Caco-2 (cell line): ENCODE data around the gene ESRRB. TPM values are rescaled to one million over a fixed set of nuclear protein-coding genes. Genes with fewer than 3 reads are reported as not detected.

ENCODE experiments used
- BruUV-seq: library from RNA; stranded (reverse); fragments of 400-500 nt; replicated peaks from 2 replicates; lab custom pipeline; 2021; lab: Mats Ljungman, UMichigan
- CTCF ChIA-PET: fragments of 300-600 bp; sonication (Branson Sonifier 250); formaldehyde crosslinking; loops from one replicate; lab custom pipeline; 2022; ENCODE audit warnings: antibody characterized with exemption; lab: Charles Lee
- POLR2A ChIA-PET: fragments of 300-600 bp; sonication (Branson Sonifier 250); formaldehyde crosslinking; loops from one replicate; lab custom pipeline; 2022; ENCODE audit warnings: antibody characterized with exemption; lab: Charles Lee
- DNase-seq, 2 experiments: peaks; one replicate each; pipeline versions ENCODE4 v3.0.0 to v3.0.0-alpha.2; 2020 to 2022
- H3K27me3 ChIP-seq: replicated peaks from 2 replicates; pipeline ENCODE4 v1.6.0; 2011; ENCODE audit warnings: low read length; ENCODE audit not compliant: control insufficient read depth, insufficient read depth
- H3K36me3 ChIP-seq: 2 replicates; pipeline ENCODE4 v1.5.1; 2011; ENCODE audit warnings: low read length; ENCODE audit not compliant: control insufficient read depth, insufficient read depth
- H3K4me1 ChIP-seq: fragments of 250-450 bp; sonication (Bioruptor Pico); 2 replicates; pipeline ENCODE4 v1.5.1; 2020; ENCODE audit warnings: mild to moderate bottlenecking
- H3K4me3 ChIP-seq: 2 replicates; pipeline ENCODE4 v1.5.1; 2011; ENCODE audit warnings: low read depth, mild to moderate bottlenecking, control low read depth, low read length
- H3K9me3 ChIP-seq: fragments of 250-450 bp; sonication (Bioruptor Pico); 2 replicates; pipeline ENCODE4 v1.5.1; 2020; ENCODE audit warnings: mild to moderate bottlenecking, moderate library complexity
- H3K27ac Mint-ChIP-seq: one replicate; pipeline ENCODE4 v1.8.0; 2022; ENCODE audit warnings: mixed read lengths; ENCODE audit not compliant: unreplicated experiment
- H3K27me3 Mint-ChIP-seq: one replicate; pipeline ENCODE4 v1.8.0; 2022; ENCODE audit warnings: mixed read lengths; ENCODE audit not compliant: insufficient read depth, unreplicated experiment
- H3K36me3 Mint-ChIP-seq: one replicate; pipeline ENCODE4 v1.8.0; 2022; ENCODE audit warnings: mild to moderate bottlenecking, mixed read lengths; ENCODE audit not compliant: insufficient read depth, unreplicated experiment
- H3K4me1 Mint-ChIP-seq: one replicate; pipeline ENCODE4 v1.8.0; 2022; ENCODE audit warnings: low read depth, mixed read lengths; ENCODE audit not compliant: unreplicated experiment
- H3K4me3 Mint-ChIP-seq: one replicate; pipeline ENCODE4 v1.8.0; 2022; ENCODE audit warnings: mild to moderate bottlenecking, moderate library complexity, mixed read lengths; ENCODE audit not compliant: unreplicated experiment
- H3K9me3 Mint-ChIP-seq: one replicate; pipeline ENCODE4 v1.8.0; 2022; ENCODE audit warnings: mixed read lengths; ENCODE audit not compliant: unreplicated experiment
- intact Hi-C: fragments of 100-400 bp; cut with micrococcal nuclease; formaldehyde crosslinking; loops from one replicate; pipeline ENCODE4 v1.10.0; 2022; ENCODE audit not compliant: unreplicated experiment
- total RNA-seq: library from RNA; stranded (reverse); gene quantifications from 2 replicates; pipeline ENCODE4 v1.2.3, GENCODE V29; 2022
- TF ChIP-seq, protein P1 (sequence below), 2 experiments: fragments of 200-600 bp in 1 of 2; IDR thresholded peaks; 1 replicate in 1 of 2; 2 replicates in 1 of 2; pipeline versions ENCODE4 v1.5.1 to v1.8.0; 2011 to 2022; ENCODE audit warnings: antibody characterized with exemption in 1 of 2, control low read depth in 1 of 2, inconsistent platforms in 1 of 2, low read depth in 1 of 2, low read length in 1 of 2, mild to moderate bottlenecking in 1 of 2, moderate library complexity in 1 of 2; ENCODE audit not compliant: insufficient read depth in 1 of 2, severe bottlenecking in 1 of 2, unreplicated experiment in 1 of 2

The ESRRB gene
- total RNA-seq, 1 experiment from 2014 or later, result not detected

DNA sequence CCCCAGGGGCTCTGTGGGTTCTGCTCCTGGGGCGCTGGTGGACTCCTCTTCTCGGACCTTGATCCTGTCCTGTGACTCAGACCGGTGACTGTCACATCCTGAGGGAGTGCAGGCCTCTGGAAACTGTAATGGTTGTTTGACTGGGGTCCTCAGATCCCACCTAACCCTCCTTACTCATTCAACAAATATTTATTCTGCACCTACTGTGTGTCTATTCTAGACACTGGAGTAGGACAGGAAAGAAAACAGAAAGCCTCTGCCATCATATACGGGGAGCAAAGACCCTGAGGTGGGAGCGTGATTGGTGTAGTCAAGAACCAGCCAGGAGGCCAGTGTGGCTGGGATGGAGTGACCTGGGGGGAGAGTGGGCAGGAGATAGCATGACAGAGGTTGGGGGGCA is 47.6 kb downstream of the ESRRB start:
- BruUV-seq, result no TSS peak
- Histone ChIP-seq H3K27me3 (no peaks in the 10 kb centered on the region), H3K4me1 (no peaks in the 10 kb centered on the region), H3K4me3 (no peak overlapping the region), H3K9me3 (no peaks in the 10 kb centered on the region), H3K36me3 (no peaks in the 10 kb centered on the region)
- Mint-ChIP-seq H3K4me1 (no peaks in the 10 kb centered on the region), H3K9me3 (no peaks in the 10 kb centered on the region), H3K4me3 (no peak overlapping the region), H3K36me3 (no peaks in the 10 kb centered on the region), H3K27ac (no peak overlapping the region), H3K27me3 (peaks cover 5% of the 10 kb centered on the region)
- DNase-seq, result no peak
- TF ChIP-seq, protein P1, sequence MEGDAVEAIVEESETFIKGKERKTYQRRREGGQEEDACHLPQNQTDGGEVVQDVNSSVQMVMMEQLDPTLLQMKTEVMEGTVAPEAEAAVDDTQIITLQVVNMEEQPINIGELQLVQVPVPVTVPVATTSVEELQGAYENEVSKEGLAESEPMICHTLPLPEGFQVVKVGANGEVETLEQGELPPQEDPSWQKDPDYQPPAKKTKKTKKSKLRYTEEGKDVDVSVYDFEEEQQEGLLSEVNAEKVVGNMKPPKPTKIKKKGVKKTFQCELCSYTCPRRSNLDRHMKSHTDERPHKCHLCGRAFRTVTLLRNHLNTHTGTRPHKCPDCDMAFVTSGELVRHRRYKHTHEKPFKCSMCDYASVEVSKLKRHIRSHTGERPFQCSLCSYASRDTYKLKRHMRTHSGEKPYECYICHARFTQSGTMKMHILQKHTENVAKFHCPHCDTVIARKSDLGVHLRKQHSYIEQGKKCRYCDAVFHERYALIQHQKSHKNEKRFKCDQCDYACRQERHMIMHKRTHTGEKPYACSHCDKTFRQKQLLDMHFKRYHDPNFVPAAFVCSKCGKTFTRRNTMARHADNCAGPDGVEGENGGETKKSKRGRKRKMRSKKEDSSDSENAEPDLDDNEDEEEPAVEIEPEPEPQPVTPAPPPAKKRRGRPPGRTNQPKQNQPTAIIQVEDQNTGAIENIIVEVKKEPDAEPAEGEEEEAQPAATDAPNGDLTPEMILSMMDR (IDR thresholded peaks at IDR 0.05; ENCODE audit: insufficient read depth in 1 of 2, low read depth in 1 of 2, low read length in 1 of 2, severe bottlenecking in 1 of 2, unreplicated experiment in 1 of 2), result no peak
- POLR2A ChIA-PET, result no interaction called here
- intact Hi-C loops, result no loop called here
- CTCF ChIA-PET, result no interaction called here

DNA sequence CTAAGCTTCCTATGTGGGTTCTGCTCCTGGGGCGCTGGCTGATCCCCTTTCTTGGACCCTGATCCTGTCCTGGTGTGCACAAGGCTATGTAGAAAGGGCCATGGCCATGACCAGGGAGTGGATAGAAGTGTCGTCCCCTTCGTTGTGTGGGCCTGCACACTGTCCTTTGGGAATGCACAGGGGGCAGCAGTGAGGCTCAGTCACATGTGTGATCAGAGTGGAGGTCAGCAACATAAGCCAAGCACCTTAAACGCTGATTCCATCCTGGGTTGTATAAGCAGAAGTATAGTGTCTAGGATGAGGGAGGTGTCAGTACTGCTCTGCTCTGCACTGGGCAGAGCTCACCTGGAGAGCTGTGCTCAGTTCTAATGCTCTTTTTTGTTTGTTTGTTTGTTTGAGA is 48.4 kb downstream of the ESRRB start:
- Histone ChIP-seq H3K27me3 (no peaks in the 10 kb centered on the region), H3K36me3 (no peaks in the 10 kb centered on the region), H3K4me3 (no peak overlapping the region), H3K9me3 (no peaks in the 10 kb centered on the region), H3K4me1 (no peaks in the 10 kb centered on the region)
- POLR2A ChIA-PET, result no interaction called here
- CTCF ChIA-PET, result no interaction called here
- Mint-ChIP-seq H3K9me3 (no peaks in the 10 kb centered on the region), H3K27me3 (peaks cover 5% of the 10 kb centered on the region), H3K4me3 (no peak overlapping the region), H3K36me3 (no peaks in the 10 kb centered on the region), H3K27ac (no peak overlapping the region), H3K4me1 (no peaks in the 10 kb centered on the region)
- intact Hi-C loops, result no loop called here
- TF ChIP-seq, protein P1 (IDR thresholded peaks at IDR 0.05; ENCODE audit: insufficient read depth in 1 of 2, low read depth in 1 of 2, low read length in 1 of 2, severe bottlenecking in 1 of 2, unreplicated experiment in 1 of 2), result no peak
- no peak for DNase-seq
- no TSS peak for BruUV-seq

- ChIA-PET POLR2A (no interaction called here), CTCF (no interaction called here)
- H3K9me3 Mint-ChIP-seq, result no peaks in the 10 kb centered on the region
- no peak overlapping the region for H3K27ac Mint-ChIP-seq
- peaks cover 5% of the 10 kb centered on the region for H3K27me3 Mint-ChIP-seq
- BruUV-seq, result no TSS peak
- no peak for DNase-seq
- intact Hi-C loops, result no loop called here
- Histone ChIP-seq H3K4me1 (no peaks in the 10 kb centered on the region), H3K27me3 (no peaks in the 10 kb centered on the region; the same call in 1 of the 2 replicates), H3K9me3 (no peaks in the 10 kb centered on the region), H3K36me3 (no peaks in the 10 kb centered on the region), H3K4me3 (no peak overlapping the region)
- TF ChIP-seq, protein P1 (IDR thresholded peaks at IDR 0.05; ENCODE audit: insufficient read depth in 1 of 2, low read depth in 1 of 2, low read length in 1 of 2, severe bottlenecking in 1 of 2, unreplicated experiment in 1 of 2), result no peak
- H3K36me3 Mint-ChIP-seq, result no peaks in the 10 kb centered on the region
- H3K4me1 Mint-ChIP-seq, result no peaks in the 10 kb centered on the region
- no peak overlapping the region for H3K4me3 Mint-ChIP-seq
Measured at GRCh38 chr14:76426161-76426696, 50.3 kb downstream of the ESRRB start.
